GM18526 (cell line): ENCODE measurements around the gene ITPR1.

Experiments used
- POLR2A ChIP-seq: IDR thresholded peaks from 3 replicates; pipeline ENCODE4 v1.6.1; 2011; ENCODE audit not compliant: insufficient read length; ENCODE audit errors: extremely low read depth

Gene ITPR1

GRCh38 chr3:4501437-4501836, 8.3 kb downstream of the ITPR1 start:
- TF ChIP-seq POLR2A, result no peak

GRCh38 chr3:4501927-4502326, 8.8 kb downstream of the ITPR1 start:
- no peak for TF ChIP-seq POLR2A

- no peak for TF ChIP-seq POLR2A
Measured at GRCh38 chr3:4503050-4503449, 9.9 kb downstream of the ITPR1 start.

- TF ChIP-seq POLR2A, result no peak
Measured at GRCh38 chr3:4504340-4505261, 11.5 kb downstream of the ITPR1 start.

GRCh38 chr3:4505688-4506558, 12.8 kb downstream of the ITPR1 start:
- no peak for TF ChIP-seq POLR2A

- TF ChIP-seq POLR2A, result no peak
Measured at GRCh38 chr3:4506559-4507023, 13.4 kb downstream of the ITPR1 start.

- no peak for TF ChIP-seq POLR2A
Measured at GRCh38 chr3:4507024-4507596, 14.0 kb downstream of the ITPR1 start.

GRCh38 chr3:4508048-4508981, 15.2 kb downstream of the ITPR1 start:
- no peak for TF ChIP-seq POLR2A

- TF ChIP-seq POLR2A, result no peak
Measured at GRCh38 chr3:4509043-4509442, 15.9 kb downstream of the ITPR1 start.

- TF ChIP-seq POLR2A, result no peak
Measured at GRCh38 chr3:4509983-4510755, 17.0 kb downstream of the ITPR1 start.

GRCh38 chr3:4511491-4512262, 18.5 kb downstream of the ITPR1 start:
- no peak for TF ChIP-seq POLR2A

GRCh38 chr3:4512895-4513616, 19.9 kb downstream of the ITPR1 start:
- TF ChIP-seq POLR2A, result no peak
